Brain pericyte (primary cell): ENCODE results near the gene GIMAP2.
"Not testable (repeated sequence)": the region's sequence is repeated elsewhere in the genome, so short reads cannot be mapped to it uniquely, and the experiment has no call there.

ENCODE experiments used
- DNase-seq: peaks from one replicate; pipeline ENCODE4 v3.0.0-alpha.2; 2012; ENCODE audit warnings: low read depth, low spot score

The GIMAP2 gene

GRCh38 chr7:150685219-150686029 is at the start of gene GIMAP2:
Gene GIMAP2 (plus strand): TSS chr7:150685706. CDS start chr7:150687060, 1,354 bp downstream.
- DNase-seq = no peak

GRCh38 chr7:150641854-150642253 is 43.7 kb upstream of the GIMAP2 start:
- no peak for DNase-seq

DNA sequence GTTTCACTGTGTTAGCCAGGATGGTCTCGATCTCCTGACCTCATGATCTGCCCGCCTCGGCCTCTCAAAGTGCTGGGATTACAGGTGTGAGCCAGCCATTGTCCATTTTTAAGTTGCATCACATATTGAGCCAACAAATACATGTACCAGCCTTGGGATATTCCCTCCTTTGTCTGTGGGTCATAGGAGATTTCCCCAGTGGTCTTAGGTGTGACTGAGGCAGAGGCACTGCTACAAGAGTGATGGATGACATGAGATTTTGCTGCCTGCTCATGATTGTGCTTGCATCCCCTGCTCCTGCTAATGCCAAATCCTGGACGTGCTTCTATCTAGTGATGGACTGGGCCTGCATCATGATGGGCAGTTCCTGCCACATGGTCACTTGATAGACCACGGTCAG is 42.6 kb upstream of the GIMAP2 start:
- no peak for DNase-seq

GRCh38 chr7:150645259-150646020 is 40.1 kb upstream of the GIMAP2 start:
- DNase-seq = no peak

DNA sequence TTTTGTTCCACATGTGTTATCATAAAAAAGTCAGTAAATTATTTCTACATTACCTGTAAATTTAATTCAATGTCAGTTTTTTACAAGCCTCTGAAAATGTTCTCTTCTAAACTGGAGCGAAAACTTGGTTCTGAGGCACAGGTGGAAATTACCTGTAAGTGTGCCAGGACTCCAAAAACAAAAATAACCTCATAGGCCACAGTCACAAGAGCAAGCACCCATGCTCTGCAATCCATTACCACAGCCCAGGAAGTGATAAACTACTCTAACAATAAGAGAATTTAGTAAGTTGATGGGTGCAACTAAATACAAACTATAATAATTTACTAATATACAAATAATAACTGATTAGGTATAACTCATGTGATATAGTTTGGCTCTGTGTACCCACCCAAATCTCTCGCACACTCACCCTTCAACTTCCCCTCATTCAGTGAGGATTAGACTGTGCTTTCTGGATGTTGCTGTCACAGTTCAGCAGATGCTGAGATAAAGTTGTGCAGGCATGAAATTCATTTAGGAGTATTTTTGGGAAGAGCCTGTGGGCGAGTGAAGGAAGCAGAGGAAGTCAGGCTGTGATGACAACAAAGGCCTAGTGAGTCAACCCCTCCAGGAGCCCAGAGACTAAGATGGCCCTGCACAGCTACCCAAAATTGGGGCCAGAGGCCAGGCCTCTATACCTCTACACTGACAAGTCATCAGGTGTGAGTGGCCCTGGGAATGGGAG is 37.0 kb upstream of the GIMAP2 start:
- no peak for DNase-seq

DNA sequence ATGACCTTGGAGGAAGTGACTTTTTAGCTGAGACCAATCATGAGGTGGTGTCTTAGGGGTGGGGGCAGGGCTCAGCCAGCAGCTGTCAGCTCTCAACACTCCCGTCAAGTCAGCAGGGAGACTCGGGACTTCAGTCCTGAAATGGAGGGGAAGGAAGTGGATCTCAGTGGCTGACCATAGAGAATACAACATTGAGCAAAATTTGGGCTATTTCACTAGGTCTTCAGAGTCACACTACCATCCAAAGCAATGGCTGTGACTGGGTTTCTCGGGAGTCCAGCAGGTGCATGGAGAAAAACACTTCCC is 36.5 kb upstream of the GIMAP2 start:
- DNase-seq = no peak

DNA sequence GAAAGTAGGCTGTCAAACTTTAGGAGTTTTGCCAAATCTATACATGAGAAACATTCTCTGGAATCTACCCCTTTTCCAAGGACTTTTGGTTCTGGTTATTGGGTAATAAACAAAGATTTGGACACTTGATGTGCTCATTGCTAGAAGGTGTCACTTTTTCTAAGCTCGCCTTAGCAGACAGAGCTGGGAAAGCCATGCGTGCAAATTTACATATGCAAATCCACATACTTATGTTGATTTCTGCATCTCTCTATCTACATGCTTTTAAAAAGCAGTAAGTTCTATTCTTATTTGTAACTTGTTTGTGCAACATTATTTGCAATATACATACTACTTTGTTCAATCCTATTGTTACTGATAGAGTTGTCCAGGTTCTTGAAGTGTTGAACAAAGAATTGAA is 30.8 kb upstream of the GIMAP2 start:
- no peak for DNase-seq

- DNase-seq = no peak
Measured at GRCh38 chr7:150656047-150656446, 29.5 kb upstream of the GIMAP2 start.

GRCh38 chr7:150657526-150657925 is 28.0 kb upstream of the GIMAP2 start:
- no peak for DNase-seq

DNA sequence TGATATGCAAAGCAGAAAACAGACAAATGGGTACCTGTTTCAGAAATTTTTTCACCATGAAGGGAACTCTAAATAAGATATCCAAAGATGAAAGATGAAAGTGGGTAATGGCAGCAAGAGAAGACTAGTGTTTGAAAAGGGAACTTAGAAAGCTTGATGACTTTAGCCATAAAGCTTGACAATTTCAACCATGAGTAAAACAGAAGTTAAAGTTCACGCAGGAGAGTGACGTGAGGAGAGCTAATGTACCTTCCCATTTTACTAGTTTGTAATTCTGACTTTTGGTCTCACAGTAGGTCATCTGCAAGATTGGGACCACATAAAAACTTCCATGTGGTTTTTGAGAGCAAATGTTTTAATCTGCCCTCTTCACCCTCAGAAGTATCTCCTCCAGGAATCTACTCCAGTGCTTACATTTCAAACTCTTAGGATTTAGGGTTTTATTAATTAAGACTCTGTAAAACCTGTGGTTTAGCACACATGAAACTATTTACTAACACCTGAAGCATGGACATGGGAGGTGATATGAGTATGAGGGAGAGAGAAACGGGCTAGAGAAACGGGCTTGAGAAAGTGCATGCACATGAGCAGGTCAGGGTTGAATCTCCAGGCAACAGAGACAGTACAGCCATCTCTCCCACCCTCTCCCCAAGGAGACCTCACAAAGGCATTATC is 24.4 kb upstream of the GIMAP2 start:
- DNase-seq = no peak

DNA sequence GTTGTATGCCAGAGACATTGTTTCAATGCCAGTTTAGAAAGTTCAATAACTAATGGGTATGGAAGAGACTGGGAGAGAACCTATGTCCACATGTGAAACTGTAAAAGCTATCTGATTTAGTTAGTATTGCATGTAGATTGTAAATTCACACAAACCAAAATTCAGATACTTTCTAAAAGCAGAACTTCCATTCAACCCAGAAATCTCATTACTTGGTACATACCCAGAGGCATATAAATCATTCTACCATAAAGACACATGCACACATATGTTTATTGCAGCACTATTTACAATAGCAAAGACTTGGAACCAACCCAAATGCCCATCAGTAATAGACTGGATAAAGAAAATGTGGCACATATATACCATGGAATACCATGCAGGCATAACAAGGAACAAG is 22.7 kb upstream of the GIMAP2 start:
- DNase-seq = not testable (repeated sequence)

DNA sequence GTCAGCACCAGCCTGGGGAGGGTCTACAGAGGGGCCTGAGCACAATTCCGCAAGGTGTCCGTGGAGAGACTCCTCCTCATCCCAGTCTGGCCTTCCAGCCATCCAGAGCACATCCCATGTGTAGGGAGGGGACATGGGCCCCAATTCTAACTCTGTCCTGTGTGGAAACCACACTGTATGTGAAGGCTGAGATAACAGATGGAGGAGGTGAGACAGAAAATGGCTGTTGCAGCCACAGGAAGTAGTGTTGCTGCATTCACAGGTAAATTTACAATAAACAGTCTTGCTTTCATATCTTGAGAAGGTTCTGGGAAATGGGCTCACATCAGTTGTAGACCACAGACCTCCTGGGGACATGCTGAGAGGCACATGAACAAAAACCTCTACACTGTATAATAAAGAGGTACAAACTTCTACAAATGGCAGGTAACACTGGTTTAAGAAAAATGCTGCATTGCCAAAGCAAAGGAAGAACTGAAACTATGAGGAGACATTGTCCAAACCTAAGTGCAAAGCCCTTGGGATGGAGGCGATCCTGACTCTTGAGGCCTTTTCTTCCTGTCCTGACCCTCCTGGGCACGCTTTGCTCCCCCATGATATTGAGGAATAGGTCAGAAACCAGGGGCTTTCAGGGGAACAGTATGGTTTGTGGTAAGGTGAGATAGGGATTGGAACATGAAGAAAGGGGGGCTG is 21.6 kb upstream of the GIMAP2 start:
- DNase-seq = no peak

DNA sequence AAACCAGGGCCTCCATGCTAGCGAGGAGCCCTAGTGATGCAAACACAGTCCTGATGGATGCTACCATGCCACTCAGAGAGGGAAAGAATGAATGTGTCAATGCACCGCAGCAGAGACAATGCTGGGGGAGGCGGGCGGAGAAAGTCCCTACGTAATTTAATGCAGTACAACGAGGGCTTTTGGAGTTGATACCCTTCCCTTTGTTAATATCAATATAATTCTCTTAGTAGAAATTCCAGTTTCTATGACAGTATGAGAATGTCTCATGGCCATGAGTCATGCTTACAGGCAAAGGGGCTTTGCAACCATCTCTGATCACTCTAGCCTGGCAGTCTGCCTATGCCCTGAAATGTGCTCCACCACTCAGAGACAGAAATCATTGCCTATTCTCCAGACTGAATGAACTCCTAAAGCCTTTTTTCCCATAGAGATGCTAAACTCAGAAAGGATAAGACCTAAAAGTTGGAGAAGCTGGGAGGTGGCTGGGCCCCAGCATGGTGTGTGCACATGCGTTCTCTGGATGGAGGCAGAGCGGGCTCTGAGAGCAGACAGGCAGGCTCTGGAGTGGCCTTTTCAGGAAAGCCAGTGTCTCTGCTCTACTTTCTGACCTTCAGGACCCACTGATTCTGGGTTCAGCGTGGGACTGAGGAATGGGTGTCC is 20.3 kb upstream of the GIMAP2 start:
- DNase-seq = no peak

- no peak for DNase-seq
Measured at GRCh38 chr7:150665896-150666295, 19.6 kb upstream of the GIMAP2 start.

DNA sequence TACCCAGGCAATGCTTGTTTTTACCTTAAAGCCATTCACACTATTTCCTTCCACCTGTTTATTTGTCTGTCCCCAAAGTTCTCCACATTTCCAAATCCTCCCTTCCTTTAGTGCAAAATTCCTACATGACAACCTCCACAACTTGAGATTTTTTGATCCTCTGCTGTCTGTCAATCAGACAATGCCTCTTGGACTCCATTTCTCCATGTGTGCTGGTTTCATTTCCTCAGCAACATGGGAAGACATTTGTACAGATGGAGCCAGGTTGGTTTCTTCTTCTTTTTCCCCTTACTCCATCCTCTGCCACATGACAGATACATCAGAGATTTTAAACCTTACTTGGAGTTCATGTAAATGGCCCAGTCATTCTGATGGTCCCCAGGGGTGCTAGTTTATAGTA is 19.1 kb upstream of the GIMAP2 start:
- DNase-seq = no peak

DNA sequence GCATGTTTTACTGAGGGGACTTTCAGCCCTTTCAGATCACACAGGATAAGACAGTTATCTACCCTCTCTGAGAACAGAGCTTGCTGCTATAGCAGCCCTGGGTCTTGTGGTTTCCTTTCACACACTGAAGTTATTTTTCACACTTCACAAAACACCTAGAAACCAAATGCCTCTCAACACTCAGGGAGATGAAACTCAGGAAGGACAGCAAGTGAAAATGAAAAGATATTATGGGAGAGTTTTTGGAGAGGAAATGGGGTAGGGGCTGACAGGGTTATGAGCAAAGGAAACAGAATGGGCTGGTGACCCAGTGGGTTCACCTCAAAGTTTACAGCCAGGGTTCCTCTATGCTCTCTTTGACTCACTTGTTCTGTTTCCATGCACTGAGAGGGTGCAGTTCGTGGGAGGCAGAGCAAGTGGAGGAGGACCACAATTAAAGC is 17.0 kb upstream of the GIMAP2 start:
- no peak for DNase-seq

DNA sequence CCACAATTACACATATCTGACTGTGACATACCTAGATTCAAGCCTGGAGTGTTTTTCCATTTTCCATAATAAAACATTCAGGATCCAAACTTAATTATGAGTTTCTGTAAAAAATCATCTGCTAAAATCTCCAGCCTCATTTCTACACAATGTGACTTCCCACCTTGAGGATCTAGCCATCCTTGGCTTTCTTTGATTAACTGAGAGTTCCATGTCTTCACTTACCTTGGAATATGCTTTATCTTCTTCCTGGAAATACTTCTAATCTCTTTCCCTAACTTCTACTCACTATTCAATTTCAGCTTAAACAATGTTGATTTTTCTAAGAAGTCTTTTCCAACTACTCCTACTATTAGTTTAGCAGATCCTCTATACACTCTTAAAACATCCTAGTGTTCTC is 16.5 kb upstream of the GIMAP2 start:
- no peak for DNase-seq

GRCh38 chr7:150671798-150672585 is 13.5 kb upstream of the GIMAP2 start:
- DNase-seq = not testable (repeated sequence)

DNA sequence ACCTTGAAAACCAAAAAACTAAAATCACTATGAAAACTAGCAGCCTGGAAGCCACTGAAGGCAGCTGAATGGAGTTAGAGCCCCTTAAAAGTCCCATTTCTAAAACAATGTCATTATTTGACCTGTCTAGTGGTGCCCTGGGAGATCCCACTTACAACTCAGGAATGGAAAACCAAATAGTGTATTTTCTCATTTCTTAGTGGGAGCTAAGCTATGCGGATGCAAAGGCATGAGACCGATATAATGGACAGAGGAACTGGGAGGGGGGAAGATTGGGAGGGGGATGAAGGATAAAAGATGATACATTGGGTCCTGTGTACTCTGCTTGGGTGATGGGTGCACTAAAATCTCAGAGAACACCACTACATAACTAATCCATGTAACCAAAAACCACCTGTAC is 9.8 kb upstream of the GIMAP2 start:
- no peak for DNase-seq

GRCh38 chr7:150676276-150676675 is 9.2 kb upstream of the GIMAP2 start:
- DNase-seq = not testable (repeated sequence)
